VCaP (cell line): ENCODE results near the gene KAT7.
"Not testable (repeated sequence)": the region's sequence is repeated elsewhere in the genome, so short reads cannot be mapped to it uniquely, and the experiment has no call there.

Experiments
- H3K27ac ChIP-seq: fragments of 450-650 bp; 2 replicates; pipeline ENCODE4 v1.5.1; 2017
- TF ChIP-seq, protein P1 (sequence below): fragments of 450-650 bp; conservative IDR thresholded peaks from 2 replicates; pipeline ENCODE4 v1.5.1; 2017; ENCODE audit warnings: mild to moderate bottlenecking, moderate library complexity

The KAT7 gene

DNA sequence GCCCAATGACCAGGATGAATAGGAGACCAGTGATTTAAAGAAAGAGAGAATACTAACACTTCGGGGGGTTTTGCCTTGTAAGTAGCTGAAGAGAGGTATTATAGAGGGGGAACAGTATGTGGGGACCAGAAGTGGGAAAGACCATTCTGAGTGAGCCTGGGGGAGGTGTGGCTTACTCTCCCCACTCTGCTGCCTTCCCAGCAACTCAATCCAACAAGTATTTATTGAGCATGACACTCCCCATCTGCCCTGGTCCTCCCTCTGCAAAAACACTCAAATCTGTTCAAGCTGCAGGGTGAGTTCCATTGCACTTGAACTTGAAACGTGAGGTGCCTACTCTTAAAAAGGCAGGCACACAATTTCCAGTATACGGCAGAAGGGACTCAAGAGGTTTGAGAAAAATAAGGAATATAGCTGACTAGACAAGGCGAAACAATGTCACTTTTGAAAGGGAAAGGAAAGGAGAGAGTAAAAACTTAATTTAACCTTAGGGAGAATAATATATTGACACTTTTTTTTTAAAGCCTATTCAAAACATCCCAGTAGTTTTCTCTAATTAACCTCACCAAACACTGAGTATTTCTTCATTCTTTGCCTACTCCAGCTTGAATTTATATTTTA is 32.7 kb upstream of the KAT7 start:
- TF ChIP-seq, protein P1, sequence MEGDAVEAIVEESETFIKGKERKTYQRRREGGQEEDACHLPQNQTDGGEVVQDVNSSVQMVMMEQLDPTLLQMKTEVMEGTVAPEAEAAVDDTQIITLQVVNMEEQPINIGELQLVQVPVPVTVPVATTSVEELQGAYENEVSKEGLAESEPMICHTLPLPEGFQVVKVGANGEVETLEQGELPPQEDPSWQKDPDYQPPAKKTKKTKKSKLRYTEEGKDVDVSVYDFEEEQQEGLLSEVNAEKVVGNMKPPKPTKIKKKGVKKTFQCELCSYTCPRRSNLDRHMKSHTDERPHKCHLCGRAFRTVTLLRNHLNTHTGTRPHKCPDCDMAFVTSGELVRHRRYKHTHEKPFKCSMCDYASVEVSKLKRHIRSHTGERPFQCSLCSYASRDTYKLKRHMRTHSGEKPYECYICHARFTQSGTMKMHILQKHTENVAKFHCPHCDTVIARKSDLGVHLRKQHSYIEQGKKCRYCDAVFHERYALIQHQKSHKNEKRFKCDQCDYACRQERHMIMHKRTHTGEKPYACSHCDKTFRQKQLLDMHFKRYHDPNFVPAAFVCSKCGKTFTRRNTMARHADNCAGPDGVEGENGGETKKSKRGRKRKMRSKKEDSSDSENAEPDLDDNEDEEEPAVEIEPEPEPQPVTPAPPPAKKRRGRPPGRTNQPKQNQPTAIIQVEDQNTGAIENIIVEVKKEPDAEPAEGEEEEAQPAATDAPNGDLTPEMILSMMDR, result no peak

DNA sequence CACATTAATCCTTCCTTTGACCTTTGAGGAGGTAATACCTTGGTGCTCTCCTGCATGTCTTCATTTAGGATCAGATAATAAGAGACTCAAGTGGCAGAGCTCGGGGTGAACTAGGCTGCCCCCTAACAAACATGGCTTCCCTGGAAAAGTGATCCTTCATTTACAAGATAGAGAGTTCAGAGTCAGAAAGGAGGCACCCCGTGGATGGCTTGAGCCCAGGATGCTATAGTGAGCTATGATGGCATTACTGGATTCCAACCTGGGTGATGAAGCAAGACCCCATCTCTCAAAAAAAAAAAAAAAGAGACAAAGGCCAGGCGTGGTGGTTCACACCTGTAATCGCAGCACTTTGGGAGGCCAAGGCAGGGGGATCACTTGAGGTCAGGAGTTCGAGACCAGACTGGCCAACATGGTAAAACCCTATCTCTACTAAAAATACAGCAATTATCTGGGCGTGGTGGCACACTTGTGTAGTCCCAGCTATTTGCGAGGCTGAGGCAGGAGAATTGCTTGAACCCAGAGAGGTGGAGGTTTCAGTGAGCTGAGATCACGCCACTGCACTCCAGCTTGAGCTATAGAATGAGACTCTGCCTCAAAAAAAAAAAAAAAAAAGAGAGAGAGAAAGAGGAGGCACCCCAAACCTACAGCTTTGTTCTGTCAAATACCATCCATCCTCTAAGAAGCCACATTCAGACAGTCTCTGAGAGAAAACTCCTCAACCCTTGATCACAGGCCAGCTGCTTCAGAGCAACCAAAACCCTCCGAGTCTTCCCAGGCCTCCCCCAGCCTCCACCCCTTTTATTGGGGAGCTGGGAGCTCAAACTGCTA is 31.9 kb upstream of the KAT7 start:
- TF ChIP-seq, protein P1, result no peak
- H3K27ac ChIP-seq, result no peak overlapping the region

More for the DNA sequence above, 32.7 kb upstream of the KAT7 start:
- H3K27ac ChIP-seq, result no peak overlapping the region

DNA sequence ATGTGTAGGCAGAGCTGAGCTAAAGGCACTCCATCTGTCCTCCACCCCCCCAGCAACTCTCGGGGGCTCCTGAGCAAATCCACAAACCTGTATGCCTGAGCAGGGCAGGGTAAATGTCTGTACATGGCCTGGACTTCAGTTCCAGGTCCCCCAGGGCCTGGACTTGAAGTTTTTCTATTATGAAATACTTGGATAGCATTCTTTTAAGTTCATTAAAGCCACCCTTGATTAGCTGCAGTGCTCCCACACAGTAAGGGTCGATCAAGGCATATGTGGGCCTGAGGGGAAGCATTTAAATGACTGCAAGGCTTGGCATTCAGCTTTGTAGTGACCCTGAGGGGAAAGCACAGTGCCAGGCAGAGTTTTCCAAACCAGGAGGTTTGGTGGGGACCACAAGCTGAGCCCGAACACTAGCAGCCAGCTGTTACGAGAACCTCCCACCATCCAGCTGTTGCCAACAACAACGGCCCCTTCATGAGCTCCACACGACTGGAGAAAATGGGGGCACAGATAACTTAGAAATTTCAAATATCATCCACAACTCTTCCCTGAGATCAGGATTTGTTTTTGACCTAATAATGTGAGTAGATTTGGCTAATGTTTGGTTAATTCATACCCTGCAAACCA is 31.2 kb upstream of the KAT7 start:
- TF ChIP-seq, protein P1, result no peak
- H3K27ac ChIP-seq, result no peak overlapping the region

DNA sequence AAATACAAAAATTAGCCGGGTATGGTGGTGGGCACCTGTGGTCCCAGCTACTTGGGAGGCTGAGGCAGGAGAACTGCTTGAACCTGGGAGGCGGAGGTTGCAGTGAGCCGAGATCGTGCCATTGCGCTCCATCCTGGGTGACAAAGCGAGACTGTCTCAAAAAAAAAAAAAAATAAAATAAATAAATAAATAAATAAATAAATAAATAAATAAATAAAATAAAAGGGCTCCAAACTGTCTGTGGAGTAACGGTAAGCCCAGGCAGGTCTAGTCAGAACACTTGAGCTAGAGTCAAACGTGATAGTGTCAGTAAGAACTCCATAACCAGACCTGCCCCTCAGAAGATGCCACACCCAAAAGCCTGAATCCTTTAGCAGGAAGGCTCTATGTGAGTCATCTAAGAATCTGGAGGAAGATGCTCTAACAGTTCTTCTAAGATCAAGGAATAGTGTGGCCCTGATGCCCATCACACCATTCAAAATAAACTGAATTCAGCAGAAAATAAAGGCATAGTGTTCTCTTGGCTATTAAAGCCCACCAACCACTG is 29.9 kb upstream of the KAT7 start:
- H3K27ac ChIP-seq, result not testable (repeated sequence)

DNA sequence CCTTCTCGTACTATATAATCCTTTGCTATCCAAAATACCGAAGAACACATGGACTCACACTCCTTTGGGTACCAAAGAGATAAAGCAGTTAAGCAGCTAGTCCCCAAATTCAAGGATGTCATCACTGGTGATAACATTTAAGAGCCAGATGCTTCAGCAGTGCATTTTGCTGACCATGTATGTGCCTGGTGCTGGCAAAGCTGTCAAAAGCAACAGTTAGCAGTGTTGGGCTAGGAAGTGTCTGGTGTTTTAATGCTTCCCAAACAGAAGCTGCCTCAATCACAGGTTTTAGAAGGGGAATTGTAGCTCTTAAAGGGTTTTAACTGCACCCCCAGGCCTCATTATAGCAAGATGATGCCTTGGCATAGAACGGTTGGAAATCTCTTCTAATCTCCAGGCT is 29.3 kb upstream of the KAT7 start:
- no peak overlapping the region for H3K27ac ChIP-seq
- TF ChIP-seq, protein P1, result no peak

DNA sequence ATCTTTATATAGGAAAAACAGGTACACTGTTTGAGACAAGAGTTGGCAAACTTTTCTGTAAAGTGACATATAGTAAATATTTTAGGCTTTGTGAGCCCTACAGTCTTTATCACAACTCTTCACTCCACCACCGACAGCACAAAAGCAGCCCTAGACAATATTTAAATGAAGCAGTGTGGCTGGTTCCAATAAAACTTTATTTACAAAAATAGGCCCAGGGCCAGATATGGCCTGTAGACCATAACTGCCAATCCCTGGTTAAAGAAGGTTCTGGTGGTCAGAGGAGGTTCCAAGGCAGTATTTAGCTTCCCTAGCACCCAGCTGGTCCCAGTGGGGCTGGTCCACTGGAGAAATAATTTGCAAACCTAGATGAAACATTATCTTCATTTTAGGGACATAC is 28.2 kb upstream of the KAT7 start:
- TF ChIP-seq, protein P1, result no peak
- H3K27ac ChIP-seq, result no peak overlapping the region

DNA sequence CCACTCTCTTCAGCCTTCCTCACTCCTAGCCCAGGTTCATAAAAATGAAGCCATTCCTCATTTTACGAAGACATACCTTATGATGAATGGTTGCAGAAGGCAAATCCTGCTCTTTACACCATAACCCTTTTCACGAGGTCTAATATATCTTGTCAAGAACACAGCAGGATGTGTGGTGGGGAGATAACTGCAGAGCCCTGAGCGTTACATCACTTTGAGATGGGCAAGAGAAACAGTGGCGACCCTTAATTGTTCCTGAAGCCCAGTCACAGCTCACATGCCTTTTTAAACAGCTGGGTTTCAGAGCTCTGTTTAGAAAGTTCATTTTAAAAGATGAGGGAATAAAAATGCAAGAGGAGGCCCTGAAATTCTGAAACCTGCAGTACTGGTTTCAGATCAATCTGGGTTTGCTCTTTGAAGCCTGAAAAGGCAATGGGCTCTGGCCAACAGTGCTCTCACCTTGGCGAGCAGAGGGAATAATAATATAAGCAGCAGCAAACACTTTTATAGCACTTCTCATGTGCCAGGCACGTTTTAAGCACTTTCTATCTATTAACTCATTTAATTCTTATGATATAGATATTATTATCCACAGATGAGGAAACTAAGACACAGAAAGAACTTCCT is 27.4 kb upstream of the KAT7 start:
- H3K27ac ChIP-seq, result no peak overlapping the region
- TF ChIP-seq, protein P1, result no peak
